Retinal pigment epithelial cell (primary cell): ENCODE data around the gene RNF151.

Experiments used
- DNase-seq: peaks from one replicate; pipeline ENCODE4 v3.0.0-alpha.2; 2010; ENCODE audit warnings: low read depth
- H3K4me3 ChIP-seq: 2 replicates; pipeline ENCODE4 v1.5.1; 2011; ENCODE audit warnings: mild to moderate bottlenecking, low read length, control low read depth, moderate library complexity
- CTCF ChIP-seq: conservative IDR thresholded peaks from 2 replicates; pipeline ENCODE4 v1.5.1; 2011; ENCODE audit warnings: low read depth, low read length, control low read depth, inconsistent platforms

RNF151 gene

GRCh38 chr16:1993731-1994131 lies 27.1 kb downstream of the RNF151 start:
- no peak for DNase-seq
- H3K4me3 ChIP-seq = no peak overlapping the region
- TF ChIP-seq CTCF = no peak

- no peak overlapping the region for H3K4me3 ChIP-seq
- no peak for TF ChIP-seq CTCF
- no peak for DNase-seq
These were observed 31.1 kb downstream of the RNF151 start for GRCh38 chr16:1997494-1998359.

- DNase-seq = no peak
- no peak overlapping the region for H3K4me3 ChIP-seq
- TF ChIP-seq CTCF = no peak
These were observed 31.7 kb downstream of the RNF151 start for GRCh38 chr16:1998360-1998835.

- TF ChIP-seq CTCF = no peak
- DNase-seq = no peak
- no peak overlapping the region for H3K4me3 ChIP-seq
These were observed 32.5 kb downstream of the RNF151 start for GRCh38 chr16:1998852-1999801.

GRCh38 chr16:1999866-2000514 lies 33.3 kb downstream of the RNF151 start:
- DNase-seq = no peak
- no peak overlapping the region for H3K4me3 ChIP-seq
- no peak for TF ChIP-seq CTCF

- H3K4me3 ChIP-seq = no peak overlapping the region
- TF ChIP-seq CTCF = no peak
- DNase-seq = no peak
These were observed 34.4 kb downstream of the RNF151 start for GRCh38 chr16:2001035-2001434.
